GM21619 (cell line): Measurements from ENCODE around the gene DYNC2LI1.

Experiments
- ATAC-seq: cut with Tn5 transposase; IDR thresholded peaks from one replicate; pipeline ENCODE4 v1.9.1; 2021; ENCODE audit not compliant: unreplicated experiment

Gene DYNC2LI1

GRCh38 chr2:43841949-43842865, 68.4 kb downstream of the DYNC2LI1 start:
- no peak for ATAC-seq

GRCh38 chr2:43842866-43843226, 69.0 kb downstream of the DYNC2LI1 start:
- ATAC-seq, result no peak

- no peak for ATAC-seq
Measured at GRCh38 chr2:43845181-43845580, 71.3 kb downstream of the DYNC2LI1 start.

GRCh38 chr2:43846140-43846793, 72.4 kb downstream of the DYNC2LI1 start:
- no peak for ATAC-seq

GRCh38 chr2:43848214-43848613, 74.4 kb downstream of the DYNC2LI1 start:
- no peak for ATAC-seq

- ATAC-seq, result no peak
Measured at GRCh38 chr2:43851011-43851980, 77.5 kb downstream of the DYNC2LI1 start.

GRCh38 chr2:43852196-43852730, 78.4 kb downstream of the DYNC2LI1 start:
- ATAC-seq, result no peak

GRCh38 chr2:43853141-43854081, 79.6 kb downstream of the DYNC2LI1 start:
- ATAC-seq, result no peak

GRCh38 chr2:43854671-43855070, 80.8 kb downstream of the DYNC2LI1 start:
- no peak for ATAC-seq

GRCh38 chr2:43855292-43855691, 81.5 kb downstream of the DYNC2LI1 start:
- ATAC-seq, result no peak
